NB4 (cell line): Measurements from ENCODE around the gene ADGRA3.

Experiments used
- MYC ChIP-seq: IDR thresholded peaks from 2 replicates; pipeline ENCODE4 v1.6.1; 2011; ENCODE audit warnings: low read depth, low read length
- POLR2A ChIP-seq: IDR thresholded peaks from 2 replicates; pipeline ENCODE4 v1.6.1; 2011; ENCODE audit warnings: mild to moderate bottlenecking; ENCODE audit not compliant: insufficient read length; ENCODE audit errors: extremely low read depth
- TF ChIP-seq, protein P1 (sequence below): IDR thresholded peaks from one replicate; pipeline ENCODE4 v1.5.1; 2012; ENCODE audit warnings: low read depth, low read length

- TF ChIP-seq, protein P1, sequence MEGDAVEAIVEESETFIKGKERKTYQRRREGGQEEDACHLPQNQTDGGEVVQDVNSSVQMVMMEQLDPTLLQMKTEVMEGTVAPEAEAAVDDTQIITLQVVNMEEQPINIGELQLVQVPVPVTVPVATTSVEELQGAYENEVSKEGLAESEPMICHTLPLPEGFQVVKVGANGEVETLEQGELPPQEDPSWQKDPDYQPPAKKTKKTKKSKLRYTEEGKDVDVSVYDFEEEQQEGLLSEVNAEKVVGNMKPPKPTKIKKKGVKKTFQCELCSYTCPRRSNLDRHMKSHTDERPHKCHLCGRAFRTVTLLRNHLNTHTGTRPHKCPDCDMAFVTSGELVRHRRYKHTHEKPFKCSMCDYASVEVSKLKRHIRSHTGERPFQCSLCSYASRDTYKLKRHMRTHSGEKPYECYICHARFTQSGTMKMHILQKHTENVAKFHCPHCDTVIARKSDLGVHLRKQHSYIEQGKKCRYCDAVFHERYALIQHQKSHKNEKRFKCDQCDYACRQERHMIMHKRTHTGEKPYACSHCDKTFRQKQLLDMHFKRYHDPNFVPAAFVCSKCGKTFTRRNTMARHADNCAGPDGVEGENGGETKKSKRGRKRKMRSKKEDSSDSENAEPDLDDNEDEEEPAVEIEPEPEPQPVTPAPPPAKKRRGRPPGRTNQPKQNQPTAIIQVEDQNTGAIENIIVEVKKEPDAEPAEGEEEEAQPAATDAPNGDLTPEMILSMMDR: no peak
- TF ChIP-seq POLR2A (no peak), MYC (no peak)
Measured at GRCh38 chr4:22537864-22538263, 22.0 kb upstream of the ADGRA3 start.
